Measurements from ENCODE around the gene PLOD3. TPM values are rescaled to one million over a fixed set of nuclear protein-coding genes. Genes with fewer than 3 reads are reported as not detected.

PLOD3 gene
- total and polyA plus RNA-seq, 2 donors (not counting 1 experiment from before 2014, with no cell fraction given): 40.1 to 47.5 TPM

- Histone ChIP-seq H3K79me2 (ENCODE audit: control insufficient read depth, insufficient read depth, low read length) (no peaks in the 10 kb centered on the region), H3K4me3 (ENCODE audit: control extremely low read depth in 1 of 5, extremely low read depth in 1 of 5, insufficient read depth in 1 of 5, low read depth in 2 of 5, low read length in 4 of 5) (peak overlapping the region; percentile 11 to 60 (median 50)), H4K20me1 (ENCODE audit: control insufficient read depth, insufficient read depth, low read length, poor library complexity, severe bottlenecking) (peaks cover 26% of the 10 kb centered on the region), H2AFZ (ENCODE audit: insufficient read depth, low read depth, low read length, poor library complexity, severe bottlenecking) (peak overlapping the region; percentile 54), H3K36me3 (replicated peaks in 1 of 2; ENCODE audit: control extremely low read depth in 1 of 2, control insufficient read depth in 1 of 2, extremely low read depth in 1 of 2, insufficient read depth in 2 of 2, low read length in 1 of 2) (peaks cover 0 to 3% of the 10 kb centered on the region in 2 experiments), H3K27ac (ENCODE audit: low read length in 2 of 2) (no peak overlapping the region), H3K4me1 (ENCODE audit: control insufficient read depth in 2 of 2, insufficient read depth in 2 of 2, low read length in 2 of 2) (peaks cover 44 to 46% of the 10 kb centered on the region in 2 donors), H3K4me2 (replicated peaks; ENCODE audit: low read depth, low read length, poor library complexity, severe bottlenecking) (peak overlapping the region; percentile 99), H3K9me3 (ENCODE audit: control extremely low read depth in 1 of 3, control insufficient read depth in 2 of 3, insufficient read depth in 1 of 3, low read length in 2 of 3) (peaks cover 0 to 25% (median 3%) of the 10 kb centered on the region in 3 donors), H3K9ac (ENCODE audit: low read length) (peak overlapping the region; percentile 60), H3K27me3 (replicated peaks in 1 of 4; ENCODE audit: control extremely low read depth in 1 of 4, control insufficient read depth in 3 of 4, insufficient read depth in 4 of 4, low read length in 3 of 4) (peaks cover 0 to 53% (median 31%) of the 10 kb centered on the region in 4 experiments)
- peak overlapping the region; percentile 83 for H3K4me3 Mint-ChIP-seq
- TF ChIP-seq EZH2 (IDR thresholded peaks at IDR 0.05; ENCODE audit: borderline replicate concordance, insufficient read depth, low read depth, low read length, poor library complexity, severe bottlenecking) (no peak), CTCF (IDR thresholded peaks at IDR 0.05) (no peak)
- no peak for ATAC-seq (ENCODE audit: low read depth)
- peaks cover 28% of the 10 kb centered on the region for H3K4me1 Mint-ChIP-seq
- H3K9me3 Mint-ChIP-seq (ENCODE audit: insufficient read depth): no peaks in the 10 kb centered on the region
- ChIA-PET POLR2A (no interaction called here), CTCF (interaction anchor here (2.3 kb wide), 1 partner anchor 19 kb away, joined by 14 read pairs; no protein-coding TSS in a partner anchor)
- intact Hi-C loops (cut with micrococcal nuclease): no loop called here
- peak overlapping the region; percentile 54 for H3K27ac Mint-ChIP-seq
- 2% methylated on average over 65 of the region's 74 CpGs for WGBS (ENCODE audit: insufficient coverage)
- DNase-seq: peak; percentile 42
- peaks cover 29% of the 10 kb centered on the region for H3K27me3 Mint-ChIP-seq
Observed at GRCh38 chr7:101162551-101163278, 54.7 kb downstream of the PLOD3 start.

Measured in B cell (primary cell).